Sigmoid colon (tissue), 4 donors: ENCODE data around the gene PARD3.

Experiments
- CTCF ChIP-seq, 4 experiments: fragments of 450-650 bp in 3 of 4; fragments of 200-600 bp in 1 of 4; IDR thresholded peaks; one replicate each; pipeline ENCODE4 v1.5.1; 2016 to 2019; ENCODE audit warnings: antibody characterized with exemption in 4 of 4, mild to moderate bottlenecking in 3 of 4, moderate library complexity in 2 of 4
- EP300 ChIP-seq, 4 donors: sonication (generic); formaldehyde crosslinking; IDR thresholded peaks; one replicate each; pipeline ENCODE4 v1.6.1; 2017; ENCODE audit warnings: antibody characterized with exemption in 4 of 4
- POLR2AphosphoS5 ChIP-seq, 4 donors: sonication (generic); formaldehyde crosslinking; IDR thresholded peaks; one replicate each; pipeline ENCODE4 v1.6.1; 2017; ENCODE audit warnings: antibody characterized with exemption in 4 of 4

- TF ChIP-seq CTCF (IDR thresholded peaks at IDR 0.05) (no peak), POLR2AphosphoS5 (IDR thresholded peaks at IDR 0.05) (no peak), EP300 (IDR thresholded peaks at IDR 0.05) (no peak)
Measured at GRCh38 chr10:34589275-34589674, 225.8 kb downstream of the PARD3 start.
